NCI-H2029 (cell line): ENCODE measurements around the gene SOD3.

ENCODE experiments used
- DNase-seq: peaks from one replicate; lab custom pipeline; 2025; lab: John Stamatoyannopoulos, UW

The SOD3 gene, protein sequence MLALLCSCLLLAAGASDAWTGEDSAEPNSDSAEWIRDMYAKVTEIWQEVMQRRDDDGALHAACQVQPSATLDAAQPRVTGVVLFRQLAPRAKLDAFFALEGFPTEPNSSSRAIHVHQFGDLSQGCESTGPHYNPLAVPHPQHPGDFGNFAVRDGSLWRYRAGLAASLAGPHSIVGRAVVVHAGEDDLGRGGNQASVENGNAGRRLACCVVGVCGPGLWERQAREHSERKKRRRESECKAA

GRCh38 chr4:24794916-24795665, at the start of gene SOD3:
Gene SOD3 (plus strand): TSS chr4:24795573. CDS start chr4:24799522, 3,949 bp downstream.
- no peak for DNase-seq

DNA sequence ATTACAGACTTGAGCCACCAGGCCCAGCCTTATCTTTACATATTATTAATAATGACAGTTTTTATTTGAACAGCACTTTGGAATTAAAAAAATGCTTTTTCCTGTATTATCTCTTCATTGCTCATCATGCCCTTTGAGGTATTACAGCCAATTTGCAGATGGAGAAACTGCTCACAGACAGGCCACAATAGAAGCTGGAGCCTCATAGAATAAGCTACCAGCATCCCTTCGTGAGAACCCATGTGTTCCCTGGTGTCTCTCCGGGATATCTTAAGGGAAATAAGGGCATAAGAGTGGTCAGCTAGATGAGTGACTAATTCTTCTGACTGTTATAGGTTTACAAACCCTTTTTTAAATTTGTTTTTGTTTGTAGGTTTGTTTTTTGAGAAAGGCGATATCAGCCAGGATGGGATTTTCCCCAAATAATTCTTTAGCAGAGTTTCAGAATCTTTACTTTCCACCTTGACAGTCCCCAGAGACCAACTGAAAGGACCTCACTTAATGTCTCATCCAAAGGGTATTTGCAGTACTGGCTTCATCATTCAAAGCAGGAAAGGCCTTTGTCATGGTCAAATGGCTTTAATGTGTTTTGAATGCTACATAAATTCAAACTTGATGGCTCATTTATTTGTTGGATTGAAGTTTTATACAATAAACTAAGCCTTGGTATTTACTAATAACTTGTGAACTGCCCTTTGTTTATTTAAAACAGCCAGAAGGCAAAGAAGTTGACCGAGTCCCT, 48.0 kb upstream of the SOD3 start:
- no peak for DNase-seq

DNA sequence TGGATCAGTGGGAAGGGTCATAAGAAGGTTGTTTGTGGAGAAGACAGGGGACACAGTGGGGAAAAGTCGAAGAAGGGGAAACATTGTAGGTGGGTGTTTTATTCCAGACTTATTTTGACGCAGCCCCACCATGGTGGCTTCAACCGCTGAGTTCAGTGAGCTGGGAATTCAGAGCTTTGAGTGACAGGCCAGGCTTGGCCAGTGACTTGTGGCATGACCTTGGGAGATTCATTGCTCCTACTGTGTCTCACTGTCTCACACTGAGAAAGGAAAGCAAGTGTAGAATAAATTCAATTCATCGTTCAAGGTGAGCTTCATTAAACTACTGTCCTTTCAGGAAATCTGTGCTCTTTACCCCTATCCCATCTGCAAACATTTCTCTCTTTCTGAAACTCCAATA, 47.4 kb upstream of the SOD3 start:
- DNase-seq, result no peak

GRCh38 chr4:24748758-24749350, 46.5 kb upstream of the SOD3 start:
- no peak for DNase-seq

- DNase-seq, result no peak
Measured at GRCh38 chr4:24750106-24750505, 45.3 kb upstream of the SOD3 start.

GRCh38 chr4:24751926-24752539, 43.3 kb upstream of the SOD3 start:
- no peak for DNase-seq

- DNase-seq, result no peak
Measured at GRCh38 chr4:24753519-24753918, 41.9 kb upstream of the SOD3 start.

GRCh38 chr4:24754571-24754970, 40.8 kb upstream of the SOD3 start:
- no peak for DNase-seq

DNA sequence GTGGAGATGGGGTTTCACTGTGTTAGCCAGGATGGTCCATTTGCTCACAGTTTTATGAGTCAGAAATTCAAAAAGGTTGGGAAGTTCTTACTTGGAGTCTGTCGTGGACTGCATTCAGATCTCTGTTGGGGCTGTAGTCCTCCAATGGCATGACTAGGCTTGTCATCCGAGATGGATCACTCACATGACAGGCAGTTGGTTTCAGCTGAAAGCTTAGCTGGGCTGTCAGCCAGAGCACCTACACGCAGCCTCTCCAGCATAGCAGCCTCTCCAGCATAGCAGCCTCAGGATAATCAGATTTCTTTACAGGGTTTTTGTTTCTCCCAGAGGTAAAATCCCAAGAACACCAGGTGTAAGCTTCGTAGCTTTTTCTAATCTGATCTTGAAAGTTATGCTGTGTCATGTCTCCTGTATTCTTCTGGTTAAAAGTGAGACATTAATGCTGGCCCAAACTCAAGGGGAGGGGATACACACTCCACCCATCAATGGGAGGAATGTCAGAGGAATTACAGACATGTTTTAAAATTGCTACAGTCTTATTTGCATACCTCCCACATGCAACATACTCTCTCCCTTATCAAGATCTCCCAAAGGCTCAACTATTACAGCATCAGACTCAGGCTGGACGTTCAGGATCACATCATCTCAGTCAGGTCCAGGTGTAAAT, 31.6 kb upstream of the SOD3 start:
- peak; percentile 23 for DNase-seq

DNA sequence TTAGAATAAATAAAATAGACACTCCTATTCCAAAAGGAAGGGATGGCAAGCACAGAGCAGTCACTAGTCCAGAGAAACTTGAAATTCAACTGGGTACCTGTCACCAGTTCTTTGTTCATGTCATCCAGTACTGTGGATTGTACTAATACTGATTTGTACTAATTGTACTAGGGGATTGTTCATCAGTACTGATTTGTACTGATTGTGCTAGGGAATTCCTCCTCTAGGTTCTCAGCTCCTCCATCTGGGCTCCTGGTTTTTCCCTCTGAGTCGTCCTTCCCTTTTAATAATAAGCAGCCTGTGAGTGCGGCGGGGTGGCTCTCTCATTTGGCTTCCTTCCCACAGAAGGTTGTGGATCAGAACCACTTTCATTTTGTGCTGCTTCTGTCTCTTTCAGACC, 31.0 kb upstream of the SOD3 start:
- DNase-seq, result no peak

GRCh38 chr4:24765376-24765988, 29.9 kb upstream of the SOD3 start:
- DNase-seq, result no peak

DNA sequence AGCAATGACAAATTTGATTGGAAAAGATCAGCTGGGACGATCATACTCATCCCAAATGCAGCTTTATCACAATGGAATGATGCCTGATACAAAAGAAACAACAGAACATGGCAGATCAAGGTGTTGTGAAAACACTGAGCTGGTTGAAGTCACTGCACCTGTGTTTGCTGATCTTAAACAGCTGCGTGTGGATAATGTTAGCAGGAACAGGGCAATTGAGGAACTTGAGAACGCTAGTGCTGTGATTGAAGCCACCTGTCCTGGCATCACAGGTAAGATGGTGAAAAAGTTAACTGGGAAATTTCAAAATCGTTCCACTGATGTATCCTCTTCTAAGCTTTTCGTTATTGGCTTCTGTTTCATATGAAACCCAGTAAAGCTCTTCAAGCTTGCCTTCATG, 27.4 kb upstream of the SOD3 start:
- DNase-seq, result no peak

DNA sequence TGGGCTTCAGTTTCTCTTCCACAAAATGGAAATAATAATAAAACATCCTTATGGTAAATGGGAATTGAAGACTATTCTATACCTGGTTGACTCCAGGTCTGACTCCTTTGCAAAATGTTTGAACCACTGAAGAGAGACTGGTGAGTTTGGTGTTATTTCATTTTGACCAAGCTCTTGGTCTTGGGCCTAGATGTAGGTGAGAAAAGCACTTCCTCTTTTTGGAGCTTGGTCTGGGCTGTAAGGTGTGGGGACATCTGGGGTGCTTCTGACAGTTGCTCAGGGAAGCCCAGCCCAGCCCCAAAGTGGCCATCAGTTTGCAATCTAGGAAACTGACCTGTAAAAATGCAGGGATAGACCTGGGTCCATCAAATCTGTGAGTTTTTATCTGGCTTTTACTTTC, 26.8 kb upstream of the SOD3 start:
- DNase-seq, result no peak

DNA sequence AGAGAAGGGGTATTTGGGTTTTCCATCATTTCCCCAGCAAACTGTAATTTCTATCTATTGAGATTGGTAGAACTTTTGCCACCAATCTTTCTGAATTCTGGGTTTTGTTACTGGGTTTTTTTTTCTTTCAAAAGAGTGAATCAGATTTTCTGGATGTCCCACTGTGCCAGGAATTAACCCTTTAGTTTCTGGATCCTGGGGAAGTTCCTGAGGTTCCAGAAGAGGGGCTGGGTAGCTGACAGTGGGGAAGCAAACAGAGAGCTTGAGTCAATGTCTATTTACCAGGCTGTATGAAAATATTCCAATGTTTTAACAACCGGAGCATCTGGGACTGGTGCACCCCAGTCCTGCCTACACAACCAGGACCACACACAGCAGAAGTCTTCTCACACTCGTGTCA, 25.8 kb upstream of the SOD3 start:
- no peak for DNase-seq

DNA sequence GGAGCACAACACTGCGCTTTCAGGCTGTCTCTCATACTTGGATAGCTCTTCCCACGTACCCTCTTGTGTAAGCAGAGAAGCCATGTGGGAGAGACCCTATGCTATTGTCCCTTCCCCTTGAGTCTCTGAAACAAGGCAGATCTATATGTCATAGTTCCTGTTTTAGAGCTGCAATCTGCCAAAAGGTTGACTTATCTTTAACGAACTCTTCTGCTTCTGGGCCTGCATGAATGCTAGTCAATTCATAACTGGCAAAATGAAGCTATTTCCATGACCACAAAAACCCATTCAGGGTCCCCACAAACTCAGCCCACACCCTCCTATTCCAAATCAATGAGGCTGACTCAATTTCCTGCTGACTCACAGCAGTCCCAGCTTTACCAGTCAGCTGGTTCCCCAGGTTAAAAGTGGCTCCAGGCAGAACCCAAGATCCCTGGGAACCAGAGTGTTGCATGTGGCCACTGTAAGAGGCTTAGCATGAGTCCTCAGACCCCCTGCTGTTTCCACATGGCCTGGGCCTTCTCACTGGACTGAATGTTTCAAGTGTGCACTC, 25.3 kb upstream of the SOD3 start:
- no peak for DNase-seq

GRCh38 chr4:24770667-24771066, 24.7 kb upstream of the SOD3 start:
- DNase-seq, result no peak

DNA sequence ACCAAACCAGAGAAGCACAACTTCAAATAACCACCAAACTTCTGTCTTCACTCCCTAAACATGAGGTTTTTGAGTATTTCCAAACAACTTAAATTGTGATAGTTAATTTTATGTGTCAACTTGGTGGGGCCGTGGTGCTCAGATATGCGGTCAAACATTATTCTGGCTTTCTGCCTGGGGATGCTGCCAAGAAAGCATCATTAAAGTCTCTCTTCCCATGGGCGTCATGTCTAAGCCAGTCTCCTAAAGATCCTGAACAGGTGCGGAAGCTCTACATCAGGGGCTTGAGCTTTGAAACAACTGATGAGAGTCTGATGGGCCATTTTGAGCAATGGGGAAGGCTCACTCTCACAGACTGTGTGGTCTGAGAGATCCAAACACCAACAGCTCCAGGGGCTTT, 24.1 kb upstream of the SOD3 start:
- no peak for DNase-seq

GRCh38 chr4:24772061-24772705, 23.2 kb upstream of the SOD3 start:
- DNase-seq, result no peak

- no peak for DNase-seq
Measured at GRCh38 chr4:24772952-24773351, 22.4 kb upstream of the SOD3 start.

- no peak for DNase-seq
Measured at GRCh38 chr4:24774452-24774851, 20.9 kb upstream of the SOD3 start.
